RWPE1 (cell line): Measurements from ENCODE around the gene SAMD15.

Experiments used
- CTCF ChIA-PET: fragments of 350-600 bp; sonication (Branson Sonifier 250); formaldehyde crosslinking; extraction: SDS; loops from one replicate; lab custom pipeline; 2021; lab: Yijun Ruan, JAX
- POLR2A ChIA-PET: fragments of 400-600 bp; formaldehyde crosslinking; extraction: SDS; loops from one replicate; lab custom pipeline; 2020; ENCODE audit warnings: antibody characterized with exemption; ENCODE audit not compliant: low non-redundant PET; lab: Yijun Ruan, JAX
- DNase-seq: peaks from one replicate; pipeline ENCODE4 v3.0.0; 2012; ENCODE audit warnings: low spot score
- H3K27ac ChIP-seq: fragments of 450-650 bp; 2 replicates; pipeline ENCODE4 v1.5.1; 2017
- CTCF ChIP-seq: fragments of 450-650 bp; conservative IDR thresholded peaks from 2 replicates; pipeline ENCODE4 v1.5.1; 2017; ENCODE audit warnings: low read depth, mild to moderate bottlenecking

Gene SAMD15

GRCh38 chr14:77340389-77340788 is 36.8 kb upstream of the SAMD15 start:
- no peak for TF ChIP-seq CTCF
- no peak for DNase-seq
- H3K27ac ChIP-seq: no peak overlapping the region
- CTCF ChIA-PET: no interaction called here
- POLR2A ChIA-PET: no interaction called here

- POLR2A ChIA-PET: no interaction called here
Measured at GRCh38 chr14:77342726-77343397, 34.3 kb upstream of the SAMD15 start.

GRCh38 chr14:77343662-77344061 is 33.5 kb upstream of the SAMD15 start:
- TF ChIP-seq CTCF: no peak
- DNase-seq: no peak
- ChIA-PET CTCF (no interaction called here), POLR2A (no interaction called here)
- H3K27ac ChIP-seq: no peak overlapping the region

More at GRCh38 chr14:77342726-77343397, 34.3 kb upstream of the SAMD15 start:
- TF ChIP-seq CTCF: no peak
- no peak overlapping the region for H3K27ac ChIP-seq
- CTCF ChIA-PET: interaction anchor here (0.5 kb wide), 1 partner anchor 69 kb away, joined by 3 read pairs; no protein-coding TSS in a partner anchor
- DNase-seq: no peak

GRCh38 chr14:77344377-77344996 is 32.7 kb upstream of the SAMD15 start:
- DNase-seq: no peak
- TF ChIP-seq CTCF: no peak
- POLR2A ChIA-PET: no interaction called here
- CTCF ChIA-PET: interaction anchor here (0.8 kb wide), 1 partner anchor 12 kb away, joined by 3 read pairs; no protein-coding TSS in a partner anchor
- no peak overlapping the region for H3K27ac ChIP-seq

GRCh38 chr14:77346495-77346894 is 30.7 kb upstream of the SAMD15 start:
- no peak overlapping the region for H3K27ac ChIP-seq
- DNase-seq: no peak
- CTCF ChIA-PET: no interaction called here
- POLR2A ChIA-PET: no interaction called here
- TF ChIP-seq CTCF: no peak

DNA sequence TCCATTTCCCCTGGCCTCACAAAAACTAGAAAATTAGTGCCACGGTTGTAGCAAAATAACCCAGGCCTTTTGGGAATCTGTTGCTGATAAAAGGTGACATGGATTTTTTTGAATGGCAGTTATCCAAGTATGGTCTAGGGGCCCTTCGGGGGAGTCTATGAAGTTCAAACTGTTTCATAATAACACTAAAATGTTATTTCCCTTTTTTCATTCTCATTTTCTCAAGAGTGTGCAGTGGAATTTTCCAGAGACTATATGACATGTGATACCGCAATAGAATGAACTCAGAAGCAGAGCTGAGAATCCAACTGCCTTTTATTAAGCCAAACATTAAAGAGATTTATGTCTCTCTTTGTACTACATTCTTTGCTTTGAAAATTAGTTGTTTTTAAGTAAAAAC is 29.4 kb upstream of the SAMD15 start:
- POLR2A ChIA-PET: no interaction called here
- CTCF ChIA-PET: no interaction called here
- H3K27ac ChIP-seq: no peak overlapping the region

More for the DNA sequence above, 29.4 kb upstream of the SAMD15 start:
- no peak for TF ChIP-seq CTCF
- DNase-seq: no peak
